Measurements from ENCODE around the gene ANKRD44.

ANKRD44 gene

GRCh38 chr2:197055045-197055444 is 255.5 kb downstream of the ANKRD44 start:
- H3K27ac ChIP-seq: no peak overlapping the region
- no peaks in the 10 kb centered on the region for H3K27me3 ChIP-seq
- no peaks in the 10 kb centered on the region for H4K20me1 ChIP-seq
- peaks cover 10% of the 10 kb centered on the region; the same call in 1 of the 2 replicates for H3K9me3 ChIP-seq
- H3K4me3 ChIP-seq: no peak overlapping the region
- no peak overlapping the region for H3K9ac ChIP-seq
- no peaks in the 10 kb centered on the region for H3K4me1 ChIP-seq
- H3K4me2 ChIP-seq: no peak overlapping the region
- no peak for TF ChIP-seq Cebpa-rat (IDR thresholded peaks at IDR 0.05)
- H3K36me3 ChIP-seq: no peaks in the 10 kb centered on the region

- no peaks in the 10 kb centered on the region for H3K4me1 ChIP-seq
- H3K9ac ChIP-seq: no peak overlapping the region
- peaks cover 10% of the 10 kb centered on the region; the same call in 1 of the 2 replicates for H3K9me3 ChIP-seq
- no peaks in the 10 kb centered on the region for H4K20me1 ChIP-seq
- H3K27me3 ChIP-seq: no peaks in the 10 kb centered on the region
- H3K36me3 ChIP-seq: no peaks in the 10 kb centered on the region
- TF ChIP-seq Cebpa-rat (IDR thresholded peaks at IDR 0.05): no peak
- no peak overlapping the region for H3K4me3 ChIP-seq
- H3K27ac ChIP-seq: no peak overlapping the region
- H3K4me2 ChIP-seq: no peak overlapping the region
These were observed 256.1 kb downstream of the ANKRD44 start for GRCh38 chr2:197054437-197054836.

- no peaks in the 10 kb centered on the region for H3K4me1 ChIP-seq
- no peak overlapping the region for H3K9ac ChIP-seq
- no peak for TF ChIP-seq Cebpa-rat (IDR thresholded peaks at IDR 0.05)
These were observed 258.2 kb downstream of the ANKRD44 start for GRCh38 chr2:197052356-197052755.

DNA sequence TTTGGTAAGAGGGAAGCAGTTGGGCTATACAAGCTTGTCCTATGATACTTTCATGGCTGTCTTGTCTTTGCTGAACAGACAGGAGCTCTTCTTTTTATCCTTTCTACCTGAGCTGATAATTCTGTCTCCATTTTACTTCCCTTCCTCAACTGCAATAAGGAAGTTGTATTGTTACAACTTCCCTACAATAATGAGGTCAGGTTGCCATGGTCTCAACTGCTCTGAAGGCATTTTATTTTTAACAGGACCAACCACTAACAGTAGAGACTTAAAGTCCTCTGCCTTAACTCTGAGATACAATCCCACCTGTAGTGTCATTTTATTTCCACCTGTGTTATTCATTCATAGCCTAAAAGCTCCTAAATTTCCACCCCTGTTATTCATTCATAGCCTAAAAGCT is 265.5 kb downstream of the ANKRD44 start:
- H3K27ac ChIP-seq: no peak overlapping the region
- no peaks in the 10 kb centered on the region for H3K27me3 ChIP-seq
- no peaks in the 10 kb centered on the region for H3K9me3 ChIP-seq
- no peaks in the 10 kb centered on the region for H4K20me1 ChIP-seq
- no peak overlapping the region for H3K9ac ChIP-seq
- peak overlapping the region; percentile 31 for H3K4me2 ChIP-seq
- no peaks in the 10 kb centered on the region for H3K36me3 ChIP-seq
- H3K4me1 ChIP-seq: peaks cover 11% of the 10 kb centered on the region
- H3K4me3 ChIP-seq: no peak overlapping the region
- no peak for TF ChIP-seq Cebpa-rat (IDR thresholded peaks at IDR 0.05)

More at GRCh38 chr2:197052356-197052755, 258.2 kb downstream of the ANKRD44 start:
- Histone ChIP-seq H3K4me3 (no peak overlapping the region), H3K27me3 (no peaks in the 10 kb centered on the region), H3K27ac (no peak overlapping the region), H3K36me3 (no peaks in the 10 kb centered on the region), H3K4me2 (no peak overlapping the region), H3K9me3 (peaks cover 10% of the 10 kb centered on the region; the same call in 1 of the 2 replicates), H4K20me1 (no peaks in the 10 kb centered on the region)

GRCh38 chr2:197042739-197043196 is 267.8 kb downstream of the ANKRD44 start:
- no peak overlapping the region for H3K27ac ChIP-seq
- H3K9ac ChIP-seq: no peak overlapping the region
- no peaks in the 10 kb centered on the region for H4K20me1 ChIP-seq
- H3K4me3 ChIP-seq: no peak overlapping the region
- no peak for TF ChIP-seq Cebpa-rat (IDR thresholded peaks at IDR 0.05)
- H3K4me2 ChIP-seq: no peak overlapping the region
- no peaks in the 10 kb centered on the region for H3K27me3 ChIP-seq
- H3K9me3 ChIP-seq: no peaks in the 10 kb centered on the region
- H3K4me1 ChIP-seq: peaks cover 11% of the 10 kb centered on the region
- H3K36me3 ChIP-seq: no peaks in the 10 kb centered on the region

DNA sequence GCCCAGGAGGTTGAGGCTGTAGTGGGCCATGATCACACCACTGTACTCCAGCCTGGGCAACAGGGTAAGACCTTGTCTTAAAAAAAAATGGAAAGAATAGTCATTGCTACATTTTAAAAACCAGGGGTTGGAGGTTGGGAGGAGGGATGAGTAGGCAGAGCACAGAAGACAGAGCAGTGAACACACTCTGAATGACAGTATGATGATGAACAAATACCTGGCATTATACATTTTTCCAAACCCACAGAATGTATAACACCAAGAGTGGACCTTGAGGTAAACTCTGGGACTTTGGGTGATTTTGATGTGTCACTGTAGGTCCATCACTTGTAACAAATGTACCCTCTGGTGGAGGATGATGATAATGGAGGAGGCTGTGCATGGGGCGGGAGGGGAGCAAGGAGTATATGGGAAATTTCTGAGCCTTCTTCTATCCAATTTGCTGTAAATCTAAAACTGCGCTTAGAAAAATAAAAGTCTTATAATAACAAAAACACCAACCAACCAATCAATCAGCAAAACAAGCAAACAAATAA is 272.6 kb downstream of the ANKRD44 start:
- Histone ChIP-seq H3K9ac (no peak overlapping the region), H3K9me3 (peaks cover 4% of the 10 kb centered on the region; the same call in 1 of the 2 replicates), H4K20me1 (no peaks in the 10 kb centered on the region), H3K27ac (no peak overlapping the region), H3K4me3 (no peak overlapping the region), H3K4me2 (no peak overlapping the region), H3K27me3 (no peaks in the 10 kb centered on the region), H3K36me3 (no peaks in the 10 kb centered on the region), H3K4me1 (peaks cover 6% of the 10 kb centered on the region)
- TF ChIP-seq Cebpa-rat (IDR thresholded peaks at IDR 0.05): no peak

DNA sequence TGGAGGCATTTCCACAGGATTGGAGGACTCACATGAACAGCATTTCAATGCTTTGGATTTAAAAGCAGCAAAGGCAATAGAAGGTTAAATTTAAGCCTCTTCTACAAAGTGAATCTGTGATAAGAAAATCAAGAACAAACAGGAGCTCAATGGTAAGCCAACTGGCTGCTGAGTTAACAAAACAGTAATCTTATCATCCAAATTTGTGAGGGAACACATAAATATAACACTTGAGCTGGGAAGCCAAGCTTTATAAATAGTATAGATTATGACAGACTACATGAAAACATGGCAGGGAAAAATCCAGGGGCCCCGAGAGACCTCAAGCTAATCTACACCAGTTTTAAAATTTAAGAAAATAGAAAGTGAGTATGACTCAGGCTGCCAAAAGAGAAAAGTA is 275.6 kb downstream of the ANKRD44 start:
- Histone ChIP-seq H3K9ac (no peak overlapping the region), H3K4me2 (no peak overlapping the region), H3K27ac (no peak overlapping the region), H3K4me1 (peaks cover 6% of the 10 kb centered on the region), H4K20me1 (no peaks in the 10 kb centered on the region), H3K9me3 (peaks cover 15% of the 10 kb centered on the region; the same call in 1 of the 2 replicates), H3K4me3 (no peak overlapping the region), H3K27me3 (no peaks in the 10 kb centered on the region), H3K36me3 (no peaks in the 10 kb centered on the region)
- TF ChIP-seq Cebpa-rat (IDR thresholded peaks at IDR 0.05): no peak

- no peaks in the 10 kb centered on the region for H3K27me3 ChIP-seq
- no peak for TF ChIP-seq Cebpa-rat (IDR thresholded peaks at IDR 0.05)
- H3K9ac ChIP-seq: no peak overlapping the region
- H3K4me2 ChIP-seq: no peak overlapping the region
- no peaks in the 10 kb centered on the region for H3K36me3 ChIP-seq
- H3K4me3 ChIP-seq: no peak overlapping the region
- peaks cover 15% of the 10 kb centered on the region; the same call in 1 of the 2 replicates for H3K9me3 ChIP-seq
- H3K4me1 ChIP-seq: peaks cover 6% of the 10 kb centered on the region
- no peaks in the 10 kb centered on the region for H4K20me1 ChIP-seq
- no peak overlapping the region for H3K27ac ChIP-seq
These were observed 276.3 kb downstream of the ANKRD44 start for GRCh38 chr2:197034292-197034691.

GRCh38 chr2:197033222-197033621 is 277.4 kb downstream of the ANKRD44 start:
- Histone ChIP-seq H3K36me3 (no peaks in the 10 kb centered on the region), H3K4me1 (peaks cover 6% of the 10 kb centered on the region), H3K4me2 (no peak overlapping the region), H3K9me3 (peaks cover 15% of the 10 kb centered on the region; the same call in 1 of the 2 replicates), H3K9ac (no peak overlapping the region), H4K20me1 (no peaks in the 10 kb centered on the region), H3K27ac (no peak overlapping the region), H3K27me3 (no peaks in the 10 kb centered on the region), H3K4me3 (no peak overlapping the region)
- TF ChIP-seq Cebpa-rat (IDR thresholded peaks at IDR 0.05): no peak

GRCh38 chr2:197031803-197032202 is 278.8 kb downstream of the ANKRD44 start:
- H3K4me3 ChIP-seq: no peak overlapping the region
- H3K4me2 ChIP-seq: no peak overlapping the region
- no peak overlapping the region for H3K9ac ChIP-seq
- no peaks in the 10 kb centered on the region for H4K20me1 ChIP-seq
- no peak overlapping the region for H3K27ac ChIP-seq
- H3K36me3 ChIP-seq: no peaks in the 10 kb centered on the region
- no peaks in the 10 kb centered on the region for H3K27me3 ChIP-seq
- H3K9me3 ChIP-seq: peaks cover 15% of the 10 kb centered on the region; the same call in 1 of the 2 replicates
- no peak for TF ChIP-seq Cebpa-rat (IDR thresholded peaks at IDR 0.05)
- H3K4me1 ChIP-seq: peaks cover 6% of the 10 kb centered on the region

All from BLaER1 (cell line).